ENCODE measurements around the gene PEX19. TPM values are rescaled to one million over a fixed set of nuclear protein-coding genes. Genes with fewer than 3 reads are reported as not detected.

The PEX19 gene
- total and polyA plus RNA-seq, 9 donors: 38.9 to 139 (median 70.6) TPM

- Histone ChIP-seq H3K4me1 (ENCODE audit: insufficient read depth) (peaks cover 7% of the 10 kb centered on the region), H3K27me3 (no peaks in the 10 kb centered on the region), H3K4me3 (peak overlapping the region; percentile 82), H3K27ac (no peak overlapping the region), H3K36me3 (no peaks in the 10 kb centered on the region), H3K9me3 (no peaks in the 10 kb centered on the region)
- DNase-seq: peak in 3 of 5 donors; percentile 28 to 44 (median 31)
- no peak for TF ChIP-seq CTCF (IDR thresholded peaks at IDR 0.05)
- TF ChIP-seq EP300 (IDR thresholded peaks at IDR 0.05): no peak
- TF ChIP-seq POLR2A (IDR thresholded peaks at IDR 0.05): no peak
- 50 to 54% (median 50%) methylated on average over 23 of the region's 23 CpGs for whole genome bisulfite sequencing, 3 donors
- intact Hi-C loops (cut with DNase I): loop anchor here in 1 of 4 donors (10.0 kb wide), 1 partner anchor 869 kb away; the partner anchor contains the start of genes UFC1 and USP21
Measured at GRCh38 chr1:160285506-160285905, 573 bp upstream of the PEX19 start.

GRCh38 chr1:160284220-160284781 lies 632 bp downstream of the PEX19 start:
- Histone ChIP-seq H3K27ac (peak overlapping the region; percentile 78 to 80), H3K36me3 (no peaks in the 10 kb centered on the region), H3K4me3 (peak overlapping the region; percentile 82), H3K4me1 (ENCODE audit: insufficient read depth) (peaks cover 7% of the 10 kb centered on the region), H3K9me3 (no peaks in the 10 kb centered on the region), H3K27me3 (no peaks in the 10 kb centered on the region)
- TF ChIP-seq EP300 (IDR thresholded peaks at IDR 0.05): no peak
- no peak for TF ChIP-seq POLR2A (IDR thresholded peaks at IDR 0.05)
- no peak for TF ChIP-seq CTCF (IDR thresholded peaks at IDR 0.05)
- WGBS, 3 donors: 1% methylated on average over 15 of the region's 15 CpGs
- intact Hi-C loops (cut with DNase I): loop anchor here in 1 of 4 donors (10.0 kb wide), 1 partner anchor 870 kb away; the partner anchor contains the start of genes UFC1 and USP21
- DNase-seq: no peak

GRCh38 chr1:160282807-160283206 lies 2.1 kb downstream of the PEX19 start:
- intact Hi-C loops (cut with DNase I): loop anchor here in 1 of 4 donors (10.0 kb wide), 1 partner anchor 872 kb away; the partner anchor contains the start of genes UFC1 and USP21
- TF ChIP-seq POLR2A (IDR thresholded peaks at IDR 0.05) (no peak), EP300 (IDR thresholded peaks at IDR 0.05) (no peak), CTCF (IDR thresholded peaks at IDR 0.05) (no peak)
- no peaks in the 10 kb centered on the region for H3K27me3 ChIP-seq
- no peak overlapping the region for H3K27ac ChIP-seq
- no peak overlapping the region for H3K4me3 ChIP-seq
- WGBS, 3 donors: 89 to 90% (median 90%) methylated on average over 7 of the region's 7 CpGs
- no peak for DNase-seq
- H3K36me3 ChIP-seq: no peaks in the 10 kb centered on the region
- H3K9me3 ChIP-seq: no peaks in the 10 kb centered on the region
- H3K4me1 ChIP-seq (ENCODE audit: insufficient read depth): peaks cover 7% of the 10 kb centered on the region

- Histone ChIP-seq H3K9me3 (no peaks in the 10 kb centered on the region), H3K27ac (no peak overlapping the region), H3K27me3 (no peaks in the 10 kb centered on the region), H3K4me1 (ENCODE audit: insufficient read depth) (no peaks in the 10 kb centered on the region), H3K36me3 (no peaks in the 10 kb centered on the region), H3K4me3 (no peak overlapping the region)
- 87 to 93% (median 87%) methylated on average over 4 of the region's 4 CpGs for WGBS, 3 donors
- DNase-seq: no peak
- TF ChIP-seq EP300 (IDR thresholded peaks at IDR 0.05) (no peak), CTCF (IDR thresholded peaks at IDR 0.05) (no peak), POLR2A (IDR thresholded peaks at IDR 0.05) (no peak)
- intact Hi-C loops (cut with DNase I): no loop called here
Measured at GRCh38 chr1:160277987-160278386, 6.9 kb downstream of the PEX19 start.
